LNCaP clone FGC (cell line): Measurements from ENCODE around the gene ATP5F1D.

Source experiments
- DNase-seq: peaks from one replicate; pipeline ENCODE4 v3.0.0-alpha.2; 2011; ENCODE audit warnings: low read depth
- H3K4me3 ChIP-seq: 2 replicates; pipeline ENCODE4 v1.5.1; 2011; ENCODE audit warnings: mild to moderate bottlenecking, low read depth, low read length, control low read depth
- TF ChIP-seq, protein P1 (sequence below): IDR thresholded peaks from 2 replicates; pipeline ENCODE4 v1.5.1; 2012; ENCODE audit warnings: mild to moderate bottlenecking; ENCODE audit not compliant: control insufficient read depth, insufficient read depth; ENCODE audit errors: extremely low read depth

ATP5F1D gene

DNA sequence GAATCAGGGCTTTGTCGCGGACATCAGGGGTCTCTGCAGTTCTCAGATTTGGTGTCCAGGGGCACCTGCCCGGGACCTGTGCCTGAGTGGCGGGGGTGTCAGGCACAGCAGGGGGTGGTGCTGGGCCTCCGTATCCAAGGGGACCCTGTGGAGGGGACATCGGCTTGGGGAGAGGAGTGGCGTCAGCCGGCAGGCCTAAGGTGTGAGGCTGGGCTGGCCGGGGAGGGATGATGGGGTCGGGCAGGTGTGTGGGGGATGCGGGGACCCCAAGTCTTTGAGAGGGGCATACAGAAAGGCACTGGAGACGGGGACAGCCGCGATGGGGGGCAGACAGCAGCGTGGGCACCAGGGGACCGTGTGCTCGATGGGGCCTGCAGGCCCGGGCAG, 46.7 kb downstream of the ATP5F1D start:
- TF ChIP-seq, protein P1, sequence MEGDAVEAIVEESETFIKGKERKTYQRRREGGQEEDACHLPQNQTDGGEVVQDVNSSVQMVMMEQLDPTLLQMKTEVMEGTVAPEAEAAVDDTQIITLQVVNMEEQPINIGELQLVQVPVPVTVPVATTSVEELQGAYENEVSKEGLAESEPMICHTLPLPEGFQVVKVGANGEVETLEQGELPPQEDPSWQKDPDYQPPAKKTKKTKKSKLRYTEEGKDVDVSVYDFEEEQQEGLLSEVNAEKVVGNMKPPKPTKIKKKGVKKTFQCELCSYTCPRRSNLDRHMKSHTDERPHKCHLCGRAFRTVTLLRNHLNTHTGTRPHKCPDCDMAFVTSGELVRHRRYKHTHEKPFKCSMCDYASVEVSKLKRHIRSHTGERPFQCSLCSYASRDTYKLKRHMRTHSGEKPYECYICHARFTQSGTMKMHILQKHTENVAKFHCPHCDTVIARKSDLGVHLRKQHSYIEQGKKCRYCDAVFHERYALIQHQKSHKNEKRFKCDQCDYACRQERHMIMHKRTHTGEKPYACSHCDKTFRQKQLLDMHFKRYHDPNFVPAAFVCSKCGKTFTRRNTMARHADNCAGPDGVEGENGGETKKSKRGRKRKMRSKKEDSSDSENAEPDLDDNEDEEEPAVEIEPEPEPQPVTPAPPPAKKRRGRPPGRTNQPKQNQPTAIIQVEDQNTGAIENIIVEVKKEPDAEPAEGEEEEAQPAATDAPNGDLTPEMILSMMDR = no peak
- no peak overlapping the region for H3K4me3 ChIP-seq
- no peak for DNase-seq

DNA sequence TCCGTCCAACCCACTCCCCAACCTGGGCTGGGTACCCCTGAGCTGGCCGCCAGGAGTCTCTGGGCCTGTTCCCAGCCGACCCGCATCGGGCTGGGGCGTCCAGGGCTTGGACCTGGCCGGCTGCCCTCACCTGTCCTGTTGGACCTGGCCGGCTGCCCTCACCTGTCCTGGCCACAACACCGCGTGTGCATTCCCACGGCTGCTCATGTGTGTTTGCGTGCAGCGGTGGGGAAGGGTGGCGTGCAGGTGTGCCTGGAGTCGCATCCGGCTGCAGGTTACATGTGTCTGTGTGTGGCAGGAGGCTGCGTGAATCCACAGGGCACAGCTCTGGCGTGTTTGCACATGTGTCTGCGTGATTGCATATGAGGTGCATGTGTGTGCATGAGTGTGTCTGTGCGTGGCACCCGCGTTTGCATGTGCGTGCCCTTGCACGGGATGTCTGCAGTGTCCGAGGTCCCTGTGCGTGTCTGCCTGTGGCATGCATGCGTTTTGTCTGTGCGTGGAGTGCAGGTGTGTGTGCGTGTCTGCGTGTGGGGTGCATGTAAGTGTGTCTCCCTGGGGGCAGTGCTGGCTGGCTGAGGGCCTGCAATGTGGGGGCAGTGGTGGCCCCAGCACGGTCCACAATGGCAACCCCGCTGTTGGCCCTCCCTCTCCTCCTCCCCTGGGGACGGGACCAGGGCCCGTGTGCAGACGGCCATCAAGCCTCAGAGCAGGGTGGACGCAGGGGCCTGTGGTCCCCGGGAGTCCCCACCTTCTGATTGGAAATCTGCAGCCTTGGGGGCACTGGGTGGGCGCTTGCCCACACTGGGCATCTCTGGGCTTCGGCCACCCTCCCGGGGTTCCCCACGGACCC, 47.5 kb downstream of the ATP5F1D start:
- TF ChIP-seq, protein P1 = no peak
- DNase-seq = no peak
- H3K4me3 ChIP-seq = no peak overlapping the region

DNA sequence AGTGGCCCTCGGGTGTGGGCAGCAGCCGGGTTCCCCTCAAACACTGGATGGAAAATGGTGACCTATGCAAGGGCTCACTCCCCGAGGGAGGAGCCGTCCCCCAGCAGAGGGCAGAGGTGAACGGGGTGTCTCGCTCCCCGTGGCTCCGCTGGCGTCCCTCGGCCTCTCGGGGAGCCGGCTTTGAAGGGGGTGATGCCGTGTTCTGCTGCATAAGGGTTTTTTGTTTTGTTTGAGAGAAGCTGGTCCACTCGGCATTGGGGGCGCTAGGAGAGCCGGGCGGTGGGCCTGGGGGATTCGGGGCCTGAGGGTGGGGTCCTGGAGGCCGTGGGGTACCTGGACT, 48.1 kb downstream of the ATP5F1D start:
- H3K4me3 ChIP-seq = no peak overlapping the region
- TF ChIP-seq, protein P1 = 0 out of 2 replicates have a peak, but pooled peaks have one; percentile 3
- DNase-seq = no peak

DNA sequence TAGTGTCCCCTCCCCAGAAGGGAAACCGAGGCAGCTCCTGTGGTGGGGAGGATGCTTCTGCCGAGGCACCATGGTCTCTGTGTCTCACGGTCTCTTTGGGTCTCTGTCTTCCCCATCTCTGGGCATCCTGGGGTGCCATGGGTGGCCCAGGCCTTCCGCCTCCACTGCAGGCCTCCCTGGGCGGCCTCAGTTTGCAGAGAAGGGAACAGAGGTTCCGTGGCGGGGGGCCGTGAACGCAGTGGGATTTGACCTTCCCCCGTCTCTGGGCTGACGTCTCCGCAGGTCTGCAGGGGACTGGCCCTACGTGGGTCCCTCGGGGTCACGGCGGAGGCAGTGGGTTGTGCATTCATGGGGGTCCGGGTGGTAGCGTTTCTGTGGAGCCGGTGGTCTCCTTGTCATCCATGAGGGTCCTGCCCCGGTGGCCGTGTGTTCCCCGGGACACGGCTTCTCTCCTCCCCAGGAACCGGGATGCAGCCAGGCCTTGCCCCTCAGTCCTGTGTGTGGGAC, 48.7 kb downstream of the ATP5F1D start:
- no peak for DNase-seq
- TF ChIP-seq, protein P1 = no peak
- no peak overlapping the region for H3K4me3 ChIP-seq

DNA sequence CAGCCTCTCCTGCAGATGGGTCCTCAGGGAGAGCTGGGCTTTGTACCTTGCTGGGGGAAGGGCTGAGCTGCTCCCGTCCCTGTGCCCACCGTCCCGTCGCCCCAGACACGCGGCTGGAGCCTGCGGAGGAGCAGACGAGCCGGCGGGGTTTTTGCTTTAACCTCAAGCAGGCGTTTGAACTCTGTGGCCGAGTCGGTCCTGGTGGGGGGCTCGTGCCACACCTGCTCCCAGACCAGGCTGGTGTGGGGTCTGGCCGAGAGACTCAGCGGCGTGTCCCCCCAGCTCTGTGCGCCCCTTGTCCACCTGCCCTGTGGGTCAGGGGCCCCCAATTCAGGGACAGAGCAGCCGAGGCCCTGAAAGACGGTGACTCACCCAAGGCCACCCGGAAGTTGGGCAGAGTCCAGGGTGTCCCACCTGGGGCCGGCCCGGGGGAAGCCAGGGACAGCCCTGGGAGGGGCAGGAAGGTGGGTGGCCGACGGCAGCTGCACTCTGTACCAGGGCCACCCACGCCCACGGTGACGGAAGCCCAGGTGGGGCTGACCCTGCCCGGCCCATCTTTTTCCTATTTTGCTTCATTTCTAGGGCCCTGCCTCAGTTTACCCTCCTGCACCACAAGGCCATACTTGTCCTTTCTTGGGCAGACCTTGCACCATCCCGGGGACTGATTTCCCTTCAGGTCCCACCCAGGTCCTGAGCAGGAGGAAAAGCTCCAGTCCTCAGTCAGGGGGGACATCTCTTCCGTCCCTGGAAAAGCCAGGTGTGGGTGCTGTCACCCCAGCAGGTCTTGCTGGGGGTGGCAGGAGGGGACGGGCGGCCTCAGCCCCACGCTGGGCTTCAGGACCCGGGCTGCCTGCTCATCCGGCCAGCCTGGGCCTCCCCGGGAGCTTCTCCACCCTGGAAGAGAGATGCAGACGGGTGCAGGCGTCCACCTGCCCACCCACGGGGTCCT, 49.4 kb downstream of the ATP5F1D start:
- no peak for DNase-seq
- TF ChIP-seq, protein P1 = no peak
- H3K4me3 ChIP-seq = no peak overlapping the region

DNA sequence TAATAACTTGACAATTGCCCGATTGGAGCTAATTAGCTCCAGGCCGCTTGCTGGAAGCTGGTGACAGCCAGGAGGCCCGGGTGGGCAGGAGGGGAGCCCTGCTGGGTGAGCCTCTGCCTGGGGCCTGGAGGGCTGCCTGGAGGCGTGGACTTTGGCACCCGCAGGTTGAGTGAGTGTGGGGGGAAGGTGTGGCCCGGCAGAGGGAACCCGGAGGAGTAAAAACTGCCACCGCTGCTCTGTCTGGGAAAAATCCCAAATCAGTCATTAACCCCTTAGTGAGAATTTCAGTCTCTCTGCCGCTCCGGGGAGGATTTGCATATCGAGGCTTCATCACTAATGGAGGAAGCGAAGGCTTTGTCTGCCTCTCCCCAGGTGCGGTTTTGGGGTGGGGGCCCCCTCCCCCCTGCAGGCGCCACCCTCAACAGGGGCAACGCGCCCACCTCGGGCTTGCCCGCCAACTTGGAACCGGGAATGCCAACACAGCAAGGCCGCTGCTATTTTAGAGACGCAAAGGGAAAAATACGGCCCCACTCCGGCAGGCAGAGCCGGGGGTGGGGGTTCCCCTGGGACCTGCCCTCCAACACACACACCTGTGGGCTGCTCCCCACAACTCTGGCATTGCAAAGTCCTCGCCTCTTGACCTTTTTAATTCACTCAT, 50.3 kb downstream of the ATP5F1D start:
- DNase-seq = no peak
- no peak overlapping the region for H3K4me3 ChIP-seq
- TF ChIP-seq, protein P1 = no peak
